DMS 273 treated with DMSO at 0.1 percent for 48 hours (cell line): ENCODE data around the gene KCNN4.
"Not testable (repeated sequence)": the region's sequence is repeated elsewhere in the genome, so short reads cannot be mapped to it uniquely, and the experiment has no call there.

Source experiments
- DNase-seq: peaks from one replicate; lab custom pipeline; 2025; lab: John Stamatoyannopoulos, UW

Gene KCNN4

DNA sequence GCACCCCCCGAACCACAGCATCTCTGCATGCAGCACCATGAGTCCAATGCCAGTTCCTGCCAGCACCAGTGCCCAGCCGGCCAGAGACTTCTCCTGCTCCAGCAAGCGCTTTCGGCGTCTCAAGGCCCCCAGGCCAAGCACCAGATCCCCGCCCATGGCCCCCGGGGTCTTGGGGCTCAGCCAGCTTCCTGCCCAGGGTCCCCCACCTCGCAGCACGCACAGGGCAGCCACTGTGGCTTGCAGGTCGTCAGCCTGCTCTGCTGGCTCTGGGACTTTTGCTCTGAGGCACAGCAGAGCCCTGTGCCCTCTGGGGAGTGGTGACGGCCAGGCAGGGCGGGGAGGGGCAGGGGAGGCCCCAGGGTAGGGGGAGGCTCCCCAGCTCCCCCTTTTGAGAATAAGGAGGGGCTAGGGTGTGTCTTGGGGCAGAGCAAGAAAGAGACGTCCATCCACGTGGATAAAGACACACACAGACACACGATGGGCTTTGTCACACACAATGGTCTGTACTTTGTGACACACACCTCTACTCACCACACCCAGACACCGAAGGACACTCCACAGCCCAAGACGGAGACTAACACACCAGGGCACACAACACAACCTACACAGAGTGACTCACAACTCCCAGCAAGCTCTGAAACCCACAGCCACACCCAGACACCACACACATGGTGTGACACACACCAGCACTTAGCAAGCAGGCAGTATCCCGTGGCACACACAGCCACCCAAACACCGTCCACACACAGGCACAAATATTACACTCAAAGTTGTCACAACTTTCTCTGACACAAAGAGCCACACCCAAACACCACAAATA lies at the start of gene KCNN4:
TSS of gene KCNN4 (minus strand) at position 268 of the 820 bp plus-strand sequence. CDS start at position 156, 112 bp downstream.
- no peak for DNase-seq

DNA sequence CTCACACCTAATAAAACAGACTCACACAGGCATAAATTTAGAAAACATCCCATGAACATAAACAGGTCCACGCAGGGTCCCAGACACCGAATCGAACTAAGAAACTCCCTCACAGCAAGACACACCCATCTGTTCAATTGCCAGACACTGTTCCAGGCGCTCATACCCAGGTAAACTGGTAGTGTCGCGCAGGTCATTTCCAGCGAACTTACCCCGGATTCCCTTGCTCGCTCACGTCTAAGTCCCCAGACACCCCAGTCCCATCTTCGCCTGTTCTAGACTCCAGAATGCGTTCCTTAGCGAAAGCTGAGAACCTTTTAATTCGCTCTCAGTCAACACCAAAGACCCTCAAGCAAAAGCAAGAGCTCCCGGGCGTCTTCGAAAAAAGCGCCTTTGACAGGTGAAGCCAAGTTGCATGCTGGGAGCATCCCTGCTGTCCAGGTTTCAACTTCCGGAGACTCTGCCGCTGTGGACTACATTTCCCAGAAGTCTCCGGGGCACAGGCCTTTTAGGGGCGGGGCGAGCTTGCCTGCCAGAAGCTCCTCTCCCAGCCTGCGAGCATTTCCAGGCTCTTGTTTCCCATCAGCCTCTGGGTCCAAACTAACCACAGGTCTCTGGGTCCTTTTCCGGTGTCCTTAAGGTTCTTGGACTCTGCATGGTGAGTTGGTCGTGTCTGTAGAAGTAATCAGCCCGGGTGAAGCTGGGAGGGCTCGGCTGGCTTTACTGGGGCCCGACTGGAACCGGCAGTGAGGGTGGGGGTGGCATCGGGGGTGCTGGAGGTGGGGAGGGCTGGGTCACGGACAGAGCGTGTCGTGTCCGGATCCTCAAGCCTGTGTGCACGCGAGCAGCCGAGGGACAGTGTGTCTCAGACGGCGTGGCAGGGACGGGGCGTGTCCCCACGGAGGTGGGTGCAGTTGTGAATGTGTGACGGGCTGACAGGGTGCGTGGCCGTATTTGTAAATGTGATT lies 46.3 kb upstream of the KCNN4 start, which contains the start of gene ZNF283:
TSS of gene ZNF283 (plus strand) at position 535 of the 968 bp plus-strand sequence. CDS start 6,184 bp downstream, outside the sequence.
- peak; percentile 56 for DNase-seq

DNA sequence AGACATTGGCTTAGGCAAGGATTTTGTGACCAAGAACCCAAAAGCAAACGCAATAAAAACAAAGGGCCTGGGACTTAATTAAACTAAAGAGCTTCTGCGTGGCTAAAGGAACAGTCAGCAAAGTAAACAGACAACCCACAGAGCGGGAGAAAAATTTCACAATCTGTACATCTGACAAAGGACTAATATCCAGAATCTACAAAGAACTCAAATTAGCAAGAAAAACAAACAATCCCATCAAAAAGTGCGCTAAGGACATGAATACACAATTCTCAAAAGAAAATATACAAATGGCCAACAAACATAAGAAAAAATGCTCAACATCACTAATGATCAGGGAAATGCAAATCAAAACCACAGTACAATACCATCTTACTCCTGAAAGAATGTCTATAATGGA lies 43.8 kb upstream of the KCNN4 start:
- not testable (repeated sequence) for DNase-seq

DNA sequence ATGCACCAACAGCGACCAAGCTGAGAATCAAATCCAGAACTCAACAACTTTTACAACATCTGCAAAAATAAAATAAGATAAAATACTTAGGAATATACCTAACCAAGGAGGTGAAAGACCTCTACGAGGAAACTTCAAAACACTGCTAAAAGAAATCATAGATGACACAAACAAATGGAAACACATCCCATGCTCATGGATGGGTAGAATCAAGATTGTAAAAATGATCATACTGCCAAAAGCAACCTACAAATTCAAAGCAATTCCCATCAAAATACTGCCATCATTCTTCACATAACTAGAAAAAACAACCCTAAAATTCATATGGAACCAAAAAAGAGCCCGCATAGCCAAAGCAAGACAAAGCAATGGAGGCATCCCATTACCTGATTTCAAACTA lies 43.1 kb upstream of the KCNN4 start:
- DNase-seq: not testable (repeated sequence)

DNA sequence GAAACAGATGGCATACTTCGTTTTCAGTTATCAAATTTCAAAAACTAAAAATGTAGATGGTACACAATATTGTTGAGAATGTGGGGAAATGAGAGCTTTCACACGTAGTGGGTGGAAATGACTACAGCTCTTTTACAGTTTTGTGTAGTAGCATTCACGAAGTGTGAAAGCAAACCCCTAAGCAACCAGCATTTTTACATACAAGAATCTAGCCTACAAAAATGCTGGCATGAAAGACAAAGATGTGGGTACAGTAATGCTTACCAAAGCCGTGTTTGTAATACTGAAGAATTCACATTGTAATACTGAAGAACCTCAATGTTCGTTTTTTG lies 40.1 kb upstream of the KCNN4 start:
- DNase-seq: no peak

DNA sequence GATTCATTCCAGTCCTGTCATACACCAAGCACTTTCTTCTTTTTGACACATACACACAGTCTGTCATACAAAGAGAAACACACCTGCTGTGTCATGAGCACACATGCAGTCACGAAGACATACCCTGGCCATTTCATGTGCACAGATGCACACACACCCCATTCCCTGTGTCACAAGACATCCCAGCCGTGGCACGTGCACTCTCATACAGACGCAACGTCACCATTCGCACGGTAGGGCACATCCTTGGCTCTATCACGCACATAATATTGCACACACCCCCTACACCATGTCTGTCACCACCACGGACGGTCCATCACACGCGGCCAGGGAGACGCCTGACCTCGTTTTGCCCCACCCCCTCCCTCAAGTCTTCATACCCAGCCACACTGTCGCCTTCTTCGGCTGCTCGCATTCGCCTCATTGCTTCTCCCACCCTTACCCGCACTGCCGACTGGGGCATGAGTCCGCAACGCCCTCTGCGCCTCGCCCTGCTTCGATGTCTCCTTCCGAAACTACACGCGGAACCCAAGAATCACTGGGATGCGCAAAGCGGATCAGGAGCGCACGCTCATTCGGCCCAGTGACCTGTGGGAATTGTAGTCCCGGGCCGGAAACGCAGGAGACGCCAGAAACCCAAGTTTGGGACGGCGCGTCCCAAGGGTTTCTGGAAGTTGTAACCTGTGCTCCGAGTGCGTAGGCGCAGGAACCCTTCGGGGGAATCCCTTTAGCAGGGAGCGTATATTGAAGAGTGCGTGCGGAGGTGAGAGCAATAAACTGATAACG lies 39.5 kb upstream of the KCNN4 start:
- no peak for DNase-seq

DNA sequence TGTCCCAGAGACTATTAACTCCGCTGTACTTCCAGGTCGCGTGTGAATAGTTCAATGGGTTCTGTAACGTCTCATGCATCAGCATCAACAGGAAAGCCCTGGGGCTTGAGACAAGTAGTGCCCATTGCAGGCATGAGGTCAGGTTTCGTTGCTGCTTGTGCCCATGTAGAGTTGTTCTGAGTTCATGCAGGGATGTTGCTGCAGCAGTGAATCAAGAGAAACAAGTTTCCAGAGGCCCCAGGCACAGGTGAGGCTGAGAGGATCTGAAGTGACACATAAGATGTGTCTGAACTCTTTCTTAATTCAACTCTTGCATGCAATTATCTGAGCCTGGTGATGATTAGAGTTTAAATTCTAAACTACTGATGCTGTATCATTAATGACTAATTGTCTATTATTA lies 37.7 kb upstream of the KCNN4 start:
- DNase-seq: no peak

DNA sequence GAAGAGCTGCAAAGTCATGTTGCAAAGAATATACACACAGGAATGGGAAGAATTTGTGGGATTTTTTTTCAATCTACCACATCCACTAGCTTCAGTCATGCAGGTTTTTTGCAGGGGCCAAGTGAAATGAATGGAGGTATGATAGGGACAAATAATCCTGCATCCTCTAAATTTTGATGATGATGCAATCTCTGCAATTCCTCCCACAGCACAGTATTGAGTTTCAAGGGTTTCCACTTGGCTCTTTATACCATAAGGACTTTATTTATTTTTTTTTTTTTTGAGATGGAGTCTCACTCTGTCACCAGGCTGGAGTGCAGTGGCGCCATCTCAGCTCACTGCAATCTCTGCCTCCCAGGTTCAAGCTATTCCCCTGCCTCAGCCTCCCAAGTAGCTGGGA lies 36.7 kb upstream of the KCNN4 start:
- not testable (repeated sequence) for DNase-seq

DNA sequence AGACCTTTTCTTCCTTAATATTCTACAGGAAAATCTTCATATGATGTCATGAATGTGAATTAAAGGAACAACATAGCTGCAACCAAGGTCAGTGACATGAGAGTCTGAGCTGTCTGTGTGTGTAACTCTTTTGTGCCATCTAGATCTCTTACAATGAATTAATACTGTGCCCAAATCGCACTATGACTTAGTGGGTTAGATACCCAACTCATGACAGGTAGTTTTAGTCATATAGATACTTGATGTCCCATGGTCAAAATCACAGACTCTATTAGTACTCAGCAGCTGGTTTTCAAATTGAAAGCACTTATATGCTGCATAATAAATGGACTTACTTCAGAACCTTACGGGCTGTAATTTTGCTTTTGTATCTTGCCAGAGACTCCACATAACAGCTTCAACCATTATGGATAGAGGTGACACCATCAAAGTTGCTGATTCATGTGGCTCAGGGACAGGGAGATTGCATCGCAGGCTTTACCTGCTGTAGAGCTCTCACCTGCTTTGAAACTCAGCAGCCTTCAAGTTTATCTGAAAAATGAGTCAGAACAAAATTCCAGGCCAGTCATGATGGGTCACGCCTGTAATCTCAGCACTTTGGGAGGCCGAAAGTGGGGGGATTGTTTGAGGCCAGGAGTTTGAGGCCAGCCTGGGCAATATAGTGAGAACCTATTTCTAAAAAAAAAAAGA lies 34.0 kb upstream of the KCNN4 start:
- no peak for DNase-seq

DNA sequence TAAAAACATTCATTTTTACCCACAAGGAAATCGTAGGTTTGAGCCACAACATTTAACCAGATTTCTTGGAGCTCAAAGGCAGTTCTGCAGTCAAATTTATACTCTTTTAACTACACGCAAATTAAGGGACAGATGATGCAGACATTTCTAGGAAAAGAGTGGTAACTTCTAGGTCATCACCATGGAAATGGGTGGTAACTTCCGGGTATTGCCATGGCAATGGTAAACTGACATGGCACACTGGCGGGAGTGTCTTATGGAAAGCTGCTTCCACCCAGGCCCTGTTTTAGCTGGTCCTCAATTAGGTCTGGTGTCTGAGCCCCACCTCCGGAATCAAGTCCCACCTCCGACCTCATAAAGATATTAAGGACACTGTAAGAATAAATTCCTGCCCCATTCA lies 31.9 kb upstream of the KCNN4 start:
- DNase-seq: no peak

DNA sequence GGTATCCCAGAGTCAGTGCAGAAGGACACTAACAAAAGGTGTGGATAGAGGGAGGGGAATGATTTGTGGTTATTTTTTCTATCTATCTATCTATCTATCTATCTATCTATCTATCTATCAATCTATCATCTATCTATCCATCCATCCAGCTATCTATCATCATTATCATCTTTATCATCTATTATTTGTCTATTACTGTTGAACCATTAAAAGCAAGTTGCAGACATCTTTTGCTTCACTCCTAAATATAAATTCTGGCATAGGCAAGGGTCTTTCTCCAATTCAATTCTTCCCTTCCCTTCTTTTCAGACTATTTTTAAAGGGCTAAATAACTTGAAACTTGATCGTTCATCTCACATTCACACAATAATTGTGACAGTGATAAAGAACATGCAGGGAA lies 31.5 kb upstream of the KCNN4 start:
- no peak for DNase-seq

DNA sequence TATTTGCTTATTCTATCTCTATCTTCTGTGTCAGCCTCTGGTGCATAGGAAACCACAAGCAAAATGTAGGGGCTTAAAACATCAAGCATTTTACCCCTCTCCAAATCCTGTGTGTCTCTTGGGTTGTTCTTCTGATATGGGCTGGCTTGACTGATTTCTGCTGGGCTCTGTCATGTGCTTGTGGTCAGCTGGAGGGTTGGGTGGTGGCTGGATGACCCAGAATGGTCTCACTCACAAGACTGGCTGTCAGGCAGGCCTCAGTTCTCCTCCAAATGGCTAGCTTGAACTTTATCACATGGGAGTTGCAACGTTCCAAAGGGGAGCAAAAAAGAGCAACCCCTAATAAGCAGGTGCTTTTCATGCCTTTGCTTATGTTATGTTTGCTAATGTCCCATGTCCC lies 31.1 kb upstream of the KCNN4 start:
- DNase-seq: no peak

DNA sequence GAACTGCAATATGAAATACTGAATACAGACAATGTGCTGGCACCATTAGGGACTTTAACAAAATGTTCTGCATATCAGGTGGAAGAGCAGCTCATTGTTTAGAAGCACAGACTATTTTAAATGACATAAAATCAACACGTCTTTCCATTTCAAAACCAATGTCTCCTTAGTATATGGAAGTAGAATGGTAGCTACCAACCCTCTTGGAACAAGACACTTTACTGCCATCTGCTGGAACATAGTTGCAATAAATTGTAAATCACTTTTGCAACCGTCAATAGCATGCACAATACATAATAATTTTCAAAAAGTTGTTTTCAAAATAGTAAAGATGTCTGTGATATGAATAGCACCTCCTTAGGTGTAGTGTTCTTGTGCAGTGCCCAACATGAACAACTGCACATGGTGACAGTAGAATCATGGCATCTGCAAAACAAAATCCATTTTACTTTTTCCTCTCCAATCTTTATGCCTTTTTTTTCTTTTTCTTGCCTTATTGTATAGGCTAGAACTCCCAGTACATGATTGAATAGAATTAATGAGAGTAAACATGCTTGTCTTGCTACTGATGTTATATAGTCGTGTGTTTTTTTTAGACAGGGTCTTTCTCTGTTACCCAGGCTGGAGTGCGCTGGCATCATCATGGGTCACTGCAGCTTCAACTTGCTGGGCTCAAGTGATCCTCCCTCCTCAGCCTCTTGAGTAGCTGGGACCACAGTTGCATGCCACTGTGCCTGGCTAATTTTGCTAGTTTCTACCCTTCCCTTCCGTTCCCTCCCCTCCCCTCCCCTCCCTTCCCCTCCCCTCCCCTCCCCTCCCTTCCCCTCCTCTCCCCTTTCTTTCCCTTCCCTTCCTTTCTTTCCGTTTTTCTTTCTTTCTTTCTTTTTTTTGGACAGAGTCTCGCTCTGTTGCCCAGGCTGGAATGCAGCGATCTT lies 29.3 kb upstream of the KCNN4 start:
- no peak for DNase-seq

DNA sequence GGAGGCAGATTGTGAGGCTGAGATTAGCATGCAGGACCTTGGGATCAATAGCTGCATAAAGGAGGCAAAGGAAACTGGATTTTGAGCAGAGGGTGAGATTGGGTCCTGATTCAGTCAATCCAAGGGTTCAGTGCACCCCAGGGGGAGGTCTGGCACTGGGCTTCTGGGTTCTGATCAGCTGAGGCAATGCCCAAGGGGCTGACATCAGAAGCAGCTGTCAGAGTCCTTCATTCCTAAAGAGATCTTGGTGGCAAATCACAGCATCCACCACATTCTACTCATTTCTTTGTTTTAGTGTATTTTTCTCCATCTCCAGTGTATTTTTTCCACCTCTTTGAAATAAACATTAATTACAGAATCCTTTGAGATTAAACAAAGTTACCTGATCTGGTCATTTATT lies 26.9 kb upstream of the KCNN4 start:
- no peak for DNase-seq

DNA sequence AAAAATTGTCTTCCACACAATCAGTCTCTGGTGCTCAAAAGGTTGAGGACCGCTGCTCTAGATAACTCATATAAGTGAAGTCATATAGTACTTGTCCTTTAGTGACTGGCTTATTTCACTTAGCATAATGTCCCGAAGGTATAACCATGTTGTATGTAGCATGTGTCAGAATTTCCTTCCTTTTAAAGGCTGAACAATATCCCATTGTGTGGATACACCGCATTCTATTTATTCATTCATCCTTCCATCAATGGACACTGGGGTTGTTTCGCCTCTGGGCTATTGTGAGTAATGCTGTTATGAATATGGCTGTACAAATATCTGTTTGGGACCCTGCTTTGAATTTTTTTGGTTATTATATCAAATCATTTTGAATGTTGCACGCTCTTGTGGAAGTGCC lies 26.1 kb upstream of the KCNN4 start:
- DNase-seq: no peak

DNA sequence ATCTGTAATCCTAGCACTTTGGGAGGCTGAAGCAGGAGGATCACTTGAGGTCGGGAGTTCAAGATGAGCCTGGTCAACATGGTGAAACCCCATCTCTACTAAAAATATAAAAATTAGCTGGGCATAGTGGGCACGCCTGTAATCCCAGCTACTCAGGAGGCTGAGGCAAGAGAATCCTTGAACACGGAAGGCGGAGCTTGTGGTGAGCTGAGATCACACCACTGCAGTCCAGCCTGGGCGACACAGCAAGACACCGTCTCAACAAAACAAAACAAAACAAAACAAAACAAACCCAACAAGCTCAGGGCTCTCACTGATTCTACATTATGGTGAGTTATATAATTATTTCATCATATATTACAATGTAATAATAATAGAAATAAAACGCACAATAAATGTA lies 25.6 kb upstream of the KCNN4 start:
- DNase-seq: not testable (repeated sequence)

DNA sequence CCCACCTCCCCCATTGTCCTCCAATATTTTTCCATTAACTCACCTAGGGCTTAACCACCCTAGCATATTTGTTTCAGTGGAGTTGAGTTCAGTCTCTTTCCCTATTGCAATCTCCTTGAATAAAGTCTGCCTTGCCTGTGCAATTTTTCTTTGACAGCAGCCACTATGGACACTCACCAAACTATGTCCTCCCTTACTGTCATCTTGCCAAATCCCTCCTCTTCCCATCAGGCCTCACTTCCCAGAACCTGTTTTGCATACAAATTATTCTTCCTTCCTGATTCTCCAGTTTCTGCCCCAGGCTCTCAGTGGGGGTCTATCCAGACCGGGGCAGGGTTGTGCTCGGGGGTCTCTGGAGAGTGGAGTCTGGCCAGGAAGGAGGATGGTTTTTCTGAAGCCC lies 23.7 kb upstream of the KCNN4 start:
- no peak for DNase-seq

DNA sequence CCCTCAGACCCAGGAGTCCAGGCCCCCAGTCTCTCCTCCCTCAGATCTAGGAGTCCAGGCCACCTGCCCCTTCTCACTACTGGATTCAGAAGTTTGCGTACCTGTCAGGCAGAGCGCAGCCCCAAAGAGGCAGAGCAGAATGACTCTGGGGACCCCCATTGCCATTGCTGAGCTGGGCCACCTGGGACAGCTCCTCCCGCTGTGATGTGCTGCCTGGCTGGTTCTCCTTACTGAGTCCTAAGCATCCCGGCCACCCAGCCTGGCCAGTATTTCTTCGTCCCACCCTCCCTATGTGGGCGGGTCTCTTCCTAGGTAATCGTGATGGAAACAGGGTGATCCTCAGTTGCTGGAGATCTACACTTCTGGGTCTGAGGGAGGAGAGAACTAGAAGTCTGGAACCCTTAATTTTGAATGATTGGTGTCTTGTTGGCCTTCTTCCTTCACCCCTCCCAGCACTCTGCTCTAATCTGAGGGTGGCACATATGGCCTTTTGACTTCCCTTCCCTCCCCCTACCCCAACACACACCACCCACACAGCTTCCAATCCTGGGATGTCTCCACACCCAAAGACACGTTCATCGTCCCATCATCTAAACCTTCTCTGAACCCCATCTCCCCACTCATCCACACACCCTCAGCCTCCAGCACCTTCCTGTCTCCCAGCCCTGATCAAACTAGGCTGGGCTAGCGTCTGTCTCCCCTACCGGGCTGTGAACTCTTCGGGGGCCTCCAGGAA lies 21.6 kb upstream of the KCNN4 start, which contains the start of gene LYPD5:
TSS of gene LYPD5 (minus strand) at position 232 of the 736 bp plus-strand sequence. CDS start at position 165, 67 bp downstream.
- DNase-seq: no peak

DNA sequence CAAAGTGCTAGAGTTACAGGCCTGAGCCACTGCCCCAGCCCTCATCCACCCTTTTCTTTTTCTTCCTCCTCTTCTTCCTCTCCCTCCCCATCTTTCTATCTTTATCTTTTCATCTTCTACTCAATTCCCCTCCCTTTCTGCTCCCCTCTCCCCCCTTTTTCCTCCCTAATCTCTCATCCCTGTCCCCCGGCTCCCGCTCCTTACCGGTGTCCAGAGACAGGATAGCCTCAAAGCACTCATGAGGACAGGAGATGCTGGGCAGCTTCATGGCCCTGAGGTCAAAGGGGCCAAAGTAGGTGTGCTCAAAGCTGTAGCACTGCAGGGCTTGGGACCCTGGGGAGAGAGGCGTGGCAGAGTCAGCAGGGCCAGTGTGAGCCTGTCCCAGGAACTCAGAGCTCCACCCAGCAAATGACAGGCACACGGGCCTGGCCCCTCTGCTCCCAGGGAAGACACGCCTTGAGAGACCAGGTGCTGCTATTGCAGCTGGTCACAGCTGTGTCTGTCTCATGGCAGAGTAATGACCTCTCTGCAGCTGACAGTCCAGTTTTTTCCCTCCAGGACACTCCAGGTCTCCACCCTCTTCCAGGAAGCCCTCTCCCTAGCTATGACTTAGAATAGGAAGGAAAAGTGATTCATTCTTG lies 18.8 kb upstream of the KCNN4 start:
- DNase-seq: no peak
